WTC11 (cell line): ENCODE results near the gene AHSA1. TPM values are rescaled to one million over a fixed set of nuclear protein-coding genes. Genes with fewer than 3 reads are reported as not detected.

Source experiments
- ATAC-seq: fragments of 200-7000 bp; cut with Tn5 transposase; 2 replicates; pipeline ENCODE4 v1.10.0; 2021; ENCODE audit warnings: mild to moderate bottlenecking, moderate library complexity
- CTCF ChIA-PET: fragments of 300-600 bp; sonication (Branson Sonifier 250); formaldehyde crosslinking; loops from one replicate; lab custom pipeline; 2021; ENCODE audit warnings: antibody characterized with exemption; lab: Charles Lee
- POLR2A ChIA-PET: fragments of 350-600 bp; sonication (Branson Sonifier 250); formaldehyde crosslinking; loops from one replicate; lab custom pipeline; 2021; ENCODE audit warnings: antibody characterized with exemption; lab: Charles Lee
- DNase-seq: peaks from one replicate; pipeline ENCODE4 v3.0.0; 2021; ENCODE audit warnings: low spot score
- H3K27ac Mint-ChIP-seq: 2 replicates; pipeline ENCODE4 v1.8.0; 2021; ENCODE audit warnings: mixed read lengths
- H3K27me3 Mint-ChIP-seq: 2 replicates; pipeline ENCODE4 v1.8.0; 2021; ENCODE audit warnings: low read depth, mild to moderate bottlenecking, moderate library complexity, mixed read lengths
- H3K36me3 Mint-ChIP-seq: 2 replicates; pipeline ENCODE4 v1.8.0; 2021; ENCODE audit warnings: mixed read lengths
- H3K4me1 Mint-ChIP-seq: 2 replicates; pipeline ENCODE4 v1.8.0; 2022; ENCODE audit warnings: mixed read lengths
- H3K4me3 Mint-ChIP-seq: 2 replicates; pipeline ENCODE4 v1.8.0; 2021; ENCODE audit warnings: mild to moderate bottlenecking, moderate library complexity, mixed read lengths
- H3K9me3 Mint-ChIP-seq: 2 replicates; pipeline ENCODE4 v1.8.0; 2021; ENCODE audit warnings: mixed read lengths
- CBFB ChIP-seq: sonication (generic); formaldehyde crosslinking; IDR thresholded peaks from 2 replicates; pipeline ENCODE4 v1.8.1; 2022; ENCODE audit warnings: mild to moderate bottlenecking, low read depth, missing genetic modification reagents
- FOXJ3 ChIP-seq: sonication (generic); formaldehyde crosslinking; IDR thresholded peaks from 2 replicates; pipeline ENCODE4 v1.9.0; 2021; ENCODE audit warnings: missing genetic modification reagents, mild to moderate bottlenecking, borderline replicate concordance
- GABPB1 ChIP-seq: sonication (generic); formaldehyde crosslinking; IDR thresholded peaks from 2 replicates; pipeline ENCODE4 v1.8.1; 2023; ENCODE audit warnings: mild to moderate bottlenecking, missing genetic modification reagents
- GRHL2 ChIP-seq: fragments of 250-450 bp; sonication (Bioruptor Pico); IDR thresholded peaks from 2 replicates; pipeline ENCODE4 v1.8.0; 2022; ENCODE audit warnings: mild to moderate bottlenecking, moderate library complexity; ENCODE audit not compliant: insufficient replicate concordance, severe bottlenecking
- HMGXB4 ChIP-seq: sonication (generic); formaldehyde crosslinking; IDR thresholded peaks from 2 replicates; pipeline ENCODE4 v1.8.1; 2023; ENCODE audit warnings: mild to moderate bottlenecking, moderate library complexity, missing genetic modification reagents
- IRF2 ChIP-seq: sonication (generic); formaldehyde crosslinking; IDR thresholded peaks from 2 replicates; pipeline ENCODE4 v1.8.0; 2022; ENCODE audit warnings: low read depth, missing genetic modification reagents, borderline replicate concordance
- KAT7 ChIP-seq: sonication (generic); formaldehyde crosslinking; IDR thresholded peaks from 2 replicates; pipeline ENCODE4 v1.8.1; 2023; ENCODE audit warnings: missing genetic modification reagents, mild to moderate bottlenecking, borderline replicate concordance
- MAX ChIP-seq: sonication (generic); formaldehyde crosslinking; IDR thresholded peaks from 2 replicates; pipeline ENCODE4 v1.8.0; 2022; ENCODE audit warnings: mild to moderate bottlenecking, missing genetic modification reagents
- MYBL2 ChIP-seq: sonication (generic); formaldehyde crosslinking; IDR thresholded peaks from 2 replicates; pipeline ENCODE4 v1.8.1; 2023; ENCODE audit warnings: mild to moderate bottlenecking, moderate library complexity, missing genetic modification reagents
- SMAD4 ChIP-seq: sonication (generic); formaldehyde crosslinking; IDR thresholded peaks from 2 replicates; pipeline ENCODE4 v1.8.0; 2022; ENCODE audit warnings: mild to moderate bottlenecking, missing genetic modification reagents
- USF1 ChIP-seq: sonication (generic); formaldehyde crosslinking; IDR thresholded peaks from 2 replicates; pipeline ENCODE4 v1.8.0; 2022; ENCODE audit warnings: mild to moderate bottlenecking, missing genetic modification reagents
- ZBTB21 ChIP-seq: sonication (generic); formaldehyde crosslinking; IDR thresholded peaks from 2 replicates; pipeline ENCODE4 v1.8.1; 2023; ENCODE audit warnings: mild to moderate bottlenecking, missing genetic modification reagents, borderline replicate concordance
- ZMAT4 ChIP-seq: fragments of 250-450 bp; sonication (Bioruptor Pico); IDR thresholded peaks from 2 replicates; pipeline ENCODE4 v1.9.0; 2021; ENCODE audit warnings: mild to moderate bottlenecking
- ZNF219 ChIP-seq: sonication (generic); formaldehyde crosslinking; IDR thresholded peaks from 2 replicates; pipeline ENCODE4 v1.8.0; 2023; ENCODE audit warnings: missing genetic modification reagents, mild to moderate bottlenecking, borderline replicate concordance
- ZNF423 ChIP-seq: fragments of 250-450 bp; sonication (Bioruptor Pico); IDR thresholded peaks from 2 replicates; pipeline ENCODE4 v2.1.2; 2022; ENCODE audit warnings: mild to moderate bottlenecking, moderate library complexity
- total RNA-seq: library from RNA; stranded (reverse); gene quantifications from 3 replicates; pipeline ENCODE4 v1.2.3, GENCODE V29; 2021
- TF ChIP-seq, protein P1 (sequence below): fragments of 200-600 bp; IDR thresholded peaks from 2 replicates; pipeline ENCODE4 v1.8.0; 2022; ENCODE audit warnings: antibody characterized with exemption
- TF ChIP-seq, protein P2 (sequence below): sonication (generic); formaldehyde crosslinking; IDR thresholded peaks from 2 replicates; pipeline ENCODE4 v1.8.0; 2022; ENCODE audit warnings: mild to moderate bottlenecking, missing genetic modification reagents
- TF ChIP-seq, protein P3 (sequence below): fragments of 250-450 bp; sonication (Bioruptor Pico); IDR thresholded peaks from 2 replicates; pipeline ENCODE4 v1.8.0; 2021; ENCODE audit warnings: mild to moderate bottlenecking
- TF ChIP-seq, protein P4 (sequence below): sonication (generic); formaldehyde crosslinking; IDR thresholded peaks from 2 replicates; pipeline ENCODE4 v1.8.1; 2023; ENCODE audit warnings: mild to moderate bottlenecking, missing genetic modification reagents
- TF ChIP-seq, protein P5 (sequence below): sonication (generic); formaldehyde crosslinking; IDR thresholded peaks from 2 replicates; pipeline ENCODE4 v1.8.1; 2022; ENCODE audit warnings: low read depth, missing genetic modification reagents, borderline replicate concordance

AHSA1 gene
- total RNA-seq, 1 experiment from 2014 or later: 186 TPM

DNA sequence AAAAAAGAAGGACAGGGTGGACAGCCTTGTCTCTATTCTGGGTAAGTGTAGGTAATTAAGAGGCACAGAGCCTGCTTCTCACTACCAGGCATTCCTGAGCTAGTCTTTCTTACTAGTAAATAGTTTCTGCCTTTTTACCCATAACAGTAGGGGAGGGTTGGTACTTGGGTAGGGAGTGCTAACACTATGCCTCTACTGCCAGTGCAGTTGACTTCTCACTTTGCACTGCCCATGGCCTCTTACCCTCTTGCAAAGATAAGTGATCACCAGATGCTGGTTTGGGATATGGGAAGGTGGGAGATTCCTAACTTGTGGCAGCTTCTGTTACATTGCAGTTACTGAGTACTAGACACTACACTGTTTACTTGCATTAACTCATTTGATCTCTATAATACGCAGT, 11.6 kb downstream of the AHSA1 start:
- H3K9me3 Mint-ChIP-seq: no peaks in the 10 kb centered on the region
- H3K4me3 Mint-ChIP-seq: no peak overlapping the region
- ChIA-PET POLR2A (no interaction called here), CTCF (interaction anchor here (0.6 to 3.0 kb wide), 2 partner anchors 10 to 149 kb away, joined by 3 to 18 read pairs; partner anchors contain the start of genes GSTZ1 and POMT2)
- H3K27me3 Mint-ChIP-seq: no peaks in the 10 kb centered on the region
- ATAC-seq: no peak
- peaks cover 27% of the 10 kb centered on the region for H3K4me1 Mint-ChIP-seq
- TF ChIP-seq IRF2 (CRISPR knock-in tag) (no peak), CBFB (no peak), ZBTB21 (CRISPR knock-in tag) (no peak), KAT7 (no peak), ZNF423 (CRISPR knock-in tag) (no peak), FOXJ3 (no peak), MYBL2 (CRISPR knock-in tag) (no peak), SMAD4 (CRISPR knock-in tag) (no peak), GABPB1 (CRISPR knock-in tag) (no peak), HMGXB4 (CRISPR knock-in tag) (no peak), USF1 (CRISPR knock-in tag) (no peak), MAX (CRISPR knock-in tag) (no peak), ZNF219 (CRISPR knock-in tag) (no peak), ZMAT4 (CRISPR knock-in tag) (no peak), GRHL2 (CRISPR knock-in tag) (no peak)
- TF ChIP-seq, protein P1, sequence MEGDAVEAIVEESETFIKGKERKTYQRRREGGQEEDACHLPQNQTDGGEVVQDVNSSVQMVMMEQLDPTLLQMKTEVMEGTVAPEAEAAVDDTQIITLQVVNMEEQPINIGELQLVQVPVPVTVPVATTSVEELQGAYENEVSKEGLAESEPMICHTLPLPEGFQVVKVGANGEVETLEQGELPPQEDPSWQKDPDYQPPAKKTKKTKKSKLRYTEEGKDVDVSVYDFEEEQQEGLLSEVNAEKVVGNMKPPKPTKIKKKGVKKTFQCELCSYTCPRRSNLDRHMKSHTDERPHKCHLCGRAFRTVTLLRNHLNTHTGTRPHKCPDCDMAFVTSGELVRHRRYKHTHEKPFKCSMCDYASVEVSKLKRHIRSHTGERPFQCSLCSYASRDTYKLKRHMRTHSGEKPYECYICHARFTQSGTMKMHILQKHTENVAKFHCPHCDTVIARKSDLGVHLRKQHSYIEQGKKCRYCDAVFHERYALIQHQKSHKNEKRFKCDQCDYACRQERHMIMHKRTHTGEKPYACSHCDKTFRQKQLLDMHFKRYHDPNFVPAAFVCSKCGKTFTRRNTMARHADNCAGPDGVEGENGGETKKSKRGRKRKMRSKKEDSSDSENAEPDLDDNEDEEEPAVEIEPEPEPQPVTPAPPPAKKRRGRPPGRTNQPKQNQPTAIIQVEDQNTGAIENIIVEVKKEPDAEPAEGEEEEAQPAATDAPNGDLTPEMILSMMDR: no peak
- TF ChIP-seq, protein P2, sequence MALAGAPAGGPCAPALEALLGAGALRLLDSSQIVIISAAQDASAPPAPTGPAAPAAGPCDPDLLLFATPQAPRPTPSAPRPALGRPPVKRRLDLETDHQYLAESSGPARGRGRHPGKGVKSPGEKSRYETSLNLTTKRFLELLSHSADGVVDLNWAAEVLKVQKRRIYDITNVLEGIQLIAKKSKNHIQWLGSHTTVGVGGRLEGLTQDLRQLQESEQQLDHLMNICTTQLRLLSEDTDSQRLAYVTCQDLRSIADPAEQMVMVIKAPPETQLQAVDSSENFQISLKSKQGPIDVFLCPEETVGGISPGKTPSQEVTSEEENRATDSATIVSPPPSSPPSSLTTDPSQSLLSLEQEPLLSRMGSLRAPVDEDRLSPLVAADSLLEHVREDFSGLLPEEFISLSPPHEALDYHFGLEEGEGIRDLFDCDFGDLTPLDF: no peak
- TF ChIP-seq, protein P3, sequence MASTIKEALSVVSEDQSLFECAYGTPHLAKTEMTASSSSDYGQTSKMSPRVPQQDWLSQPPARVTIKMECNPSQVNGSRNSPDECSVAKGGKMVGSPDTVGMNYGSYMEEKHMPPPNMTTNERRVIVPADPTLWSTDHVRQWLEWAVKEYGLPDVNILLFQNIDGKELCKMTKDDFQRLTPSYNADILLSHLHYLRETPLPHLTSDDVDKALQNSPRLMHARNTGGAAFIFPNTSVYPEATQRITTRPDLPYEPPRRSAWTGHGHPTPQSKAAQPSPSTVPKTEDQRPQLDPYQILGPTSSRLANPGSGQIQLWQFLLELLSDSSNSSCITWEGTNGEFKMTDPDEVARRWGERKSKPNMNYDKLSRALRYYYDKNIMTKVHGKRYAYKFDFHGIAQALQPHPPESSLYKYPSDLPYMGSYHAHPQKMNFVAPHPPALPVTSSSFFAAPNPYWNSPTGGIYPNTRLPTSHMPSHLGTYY (CRISPR knock-in tag): no peak
- TF ChIP-seq, protein P4, sequence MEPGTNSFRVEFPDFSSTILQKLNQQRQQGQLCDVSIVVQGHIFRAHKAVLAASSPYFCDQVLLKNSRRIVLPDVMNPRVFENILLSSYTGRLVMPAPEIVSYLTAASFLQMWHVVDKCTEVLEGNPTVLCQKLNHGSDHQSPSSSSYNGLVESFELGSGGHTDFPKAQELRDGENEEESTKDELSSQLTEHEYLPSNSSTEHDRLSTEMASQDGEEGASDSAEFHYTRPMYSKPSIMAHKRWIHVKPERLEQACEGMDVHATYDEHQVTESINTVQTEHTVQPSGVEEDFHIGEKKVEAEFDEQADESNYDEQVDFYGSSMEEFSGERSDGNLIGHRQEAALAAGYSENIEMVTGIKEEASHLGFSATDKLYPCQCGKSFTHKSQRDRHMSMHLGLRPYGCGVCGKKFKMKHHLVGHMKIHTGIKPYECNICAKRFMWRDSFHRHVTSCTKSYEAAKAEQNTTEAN (CRISPR knock-in tag): no peak
- TF ChIP-seq, protein P5, sequence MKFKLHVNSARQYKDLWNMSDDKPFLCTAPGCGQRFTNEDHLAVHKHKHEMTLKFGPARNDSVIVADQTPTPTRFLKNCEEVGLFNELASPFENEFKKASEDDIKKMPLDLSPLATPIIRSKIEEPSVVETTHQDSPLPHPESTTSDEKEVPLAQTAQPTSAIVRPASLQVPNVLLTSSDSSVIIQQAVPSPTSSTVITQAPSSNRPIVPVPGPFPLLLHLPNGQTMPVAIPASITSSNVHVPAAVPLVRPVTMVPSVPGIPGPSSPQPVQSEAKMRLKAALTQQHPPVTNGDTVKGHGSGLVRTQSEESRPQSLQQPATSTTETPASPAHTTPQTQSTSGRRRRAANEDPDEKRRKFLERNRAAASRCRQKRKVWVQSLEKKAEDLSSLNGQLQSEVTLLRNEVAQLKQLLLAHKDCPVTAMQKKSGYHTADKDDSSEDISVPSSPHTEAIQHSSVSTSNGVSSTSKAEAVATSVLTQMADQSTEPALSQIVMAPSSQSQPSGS: no peak
- H3K36me3 Mint-ChIP-seq: peaks cover 43% of the 10 kb centered on the region
- peak overlapping the region; percentile 58 for H3K27ac Mint-ChIP-seq
- no peak for DNase-seq
